Femur (tissue), 1 donor: ENCODE measurements around the gene GLIPR1.
"Not testable (repeated sequence)": the region's sequence is repeated elsewhere in the genome, so short reads cannot be mapped to it uniquely, and the experiment has no call there.

Experiments
- DNase-seq: peaks from one replicate; pipeline ENCODE4 v3.0.0-alpha.2; 2017

Gene GLIPR1

GRCh38 chr12:75476071-75476470, 4.5 kb upstream of the GLIPR1 start:
- DNase-seq, result no peak

- no peak for DNase-seq
These were observed 3.4 kb upstream of the GLIPR1 start for GRCh38 chr12:75477137-75477536.

GRCh38 chr12:75478116-75478794, 2.3 kb upstream of the GLIPR1 start:
- DNase-seq, result no peak

GRCh38 chr12:75479963-75480461, 543 bp upstream of the GLIPR1 start:
- DNase-seq, result no peak

- DNase-seq, result no peak
These were observed 604 bp downstream of the GLIPR1 start for GRCh38 chr12:75481013-75481705.

GRCh38 chr12:75481774-75482173, 1.2 kb downstream of the GLIPR1 start:
- DNase-seq, result no peak

GRCh38 chr12:75482646-75483045, 2.1 kb downstream of the GLIPR1 start:
- no peak for DNase-seq

- no peak for DNase-seq
These were observed 2.9 kb downstream of the GLIPR1 start for GRCh38 chr12:75483431-75483830.

GRCh38 chr12:75484450-75484849, 3.9 kb downstream of the GLIPR1 start:
- DNase-seq, result not testable (repeated sequence)

GRCh38 chr12:75487308-75487707, 6.8 kb downstream of the GLIPR1 start:
- no peak for DNase-seq

GRCh38 chr12:75488553-75488952, 8.0 kb downstream of the GLIPR1 start:
- no peak for DNase-seq

- DNase-seq, result no peak
These were observed 8.6 kb downstream of the GLIPR1 start for GRCh38 chr12:75489187-75489586.

- DNase-seq, result no peak
These were observed 9.2 kb downstream of the GLIPR1 start for GRCh38 chr12:75489613-75490210.

- DNase-seq, result no peak
These were observed 10.6 kb downstream of the GLIPR1 start for GRCh38 chr12:75491169-75491568.

GRCh38 chr12:75503459-75503858, 22.9 kb downstream of the GLIPR1 start:
- DNase-seq, result no peak

- no peak for DNase-seq
These were observed 23.3 kb downstream of the GLIPR1 start for GRCh38 chr12:75503866-75504265.

GRCh38 chr12:75505706-75506312, 25.3 kb downstream of the GLIPR1 start:
- no peak for DNase-seq

- no peak for DNase-seq
These were observed 26.5 kb downstream of the GLIPR1 start for GRCh38 chr12:75507086-75507485.

- DNase-seq, result no peak
These were observed 27.6 kb downstream of the GLIPR1 start for GRCh38 chr12:75508159-75508558.

GRCh38 chr12:75509621-75510020, 29.1 kb downstream of the GLIPR1 start:
- DNase-seq, result no peak

GRCh38 chr12:75511116-75512048, 30.8 kb downstream of the GLIPR1 start, which contains the start of gene KRR1:
Gene KRR1 (minus strand): TSS chr12:75511609. CDS start chr12:75511597, 12 bp downstream.
- DNase-seq, result peak; percentile 97

- not testable (repeated sequence) for DNase-seq
These were observed 40.7 kb downstream of the GLIPR1 start for GRCh38 chr12:75521224-75521623.
